Skeletal muscle satellite cell (primary cell): ENCODE measurements around the gene LMO4.

Experiments used
- H3K27me3 ChIP-seq: 2 replicates; pipeline ENCODE4 v1.7.0; 2013; ENCODE audit warnings: low read length; ENCODE audit not compliant: control insufficient read depth, insufficient read depth
- H3K36me3 ChIP-seq: 2 replicates; pipeline ENCODE4 v1.7.0; 2013; ENCODE audit warnings: mild to moderate bottlenecking, control low read depth, low read length; ENCODE audit not compliant: insufficient read depth
- H3K4me1 ChIP-seq: 2 replicates; pipeline ENCODE4 v1.7.0; 2013; ENCODE audit warnings: low read length; ENCODE audit not compliant: control insufficient read depth, insufficient read depth
- H3K4me2 ChIP-seq: 2 replicates; pipeline ENCODE4 v1.7.0; 2013; ENCODE audit warnings: mild to moderate bottlenecking, low read length
- H3K4me3 ChIP-seq: 2 replicates; pipeline ENCODE4 v1.7.0; 2013; ENCODE audit warnings: low read length
- H3K9ac ChIP-seq: 2 replicates; pipeline ENCODE4 v1.7.0; 2013; ENCODE audit warnings: mild to moderate bottlenecking, low read depth, low read length, moderate library complexity
- H3K9me3 ChIP-seq: replicated peaks from 2 replicates; pipeline ENCODE4 v1.7.0; 2013; ENCODE audit warnings: mild to moderate bottlenecking, control low read depth, low read length

The LMO4 gene

GRCh38 chr1:87394982-87395381, 66.3 kb downstream of the LMO4 start:
- no peaks in the 10 kb centered on the region for H3K27me3 ChIP-seq
- peaks cover 32% of the 10 kb centered on the region for H3K4me1 ChIP-seq
- no peaks in the 10 kb centered on the region for H3K9me3 ChIP-seq
- no peaks in the 10 kb centered on the region for H3K36me3 ChIP-seq
- no peak overlapping the region for H3K4me2 ChIP-seq
- H3K9ac ChIP-seq: no peak overlapping the region
- H3K4me3 ChIP-seq: no peak overlapping the region
